Measurements from ENCODE around the gene IQSEC1. TPM values are rescaled to one million over a fixed set of nuclear protein-coding genes. Genes with fewer than 3 reads are reported as not detected.

IQSEC1 gene
- total and polyA plus RNA-seq, 9 of the 15 experiments (the other 6 are each of a cell fraction or from before 2014, with no cell fraction given), result 0.56 to 39.0 (median 6.8) TPM

GRCh38 chr3:13013151-13013561 lies 60.1 kb downstream of the IQSEC1 start (continued):
- TF ChIP-seq PRDM10 (IDR thresholded peaks at IDR 0.05; ENCODE audit: partially characterized antibody) (no peak), ZNF407 (IDR thresholded peaks at IDR 0.05; ENCODE audit: low read depth) (no peak), PRMT5 (CRISPR knock-in tag; IDR thresholded peaks at IDR 0.05) (no peak), USF1 (CRISPR knock-in tag; IDR thresholded peaks at IDR 0.05) (no peak), ZNF324 (CRISPR knock-in tag; IDR thresholded peaks at IDR 0.05) (no peak), TAF1 (IDR thresholded peaks at IDR 0.05; ENCODE audit: control insufficient read depth, extremely low read depth, insufficient read depth, low read length, severe bottlenecking) (no peak), SRF (CRISPR knock-in tag; IDR thresholded peaks at IDR 0.05) (no peak), WHSC1 (IDR thresholded peaks at IDR 0.05; ENCODE audit: low read length) (no peak), PHB (CRISPR knock-in tag; IDR thresholded peaks at IDR 0.05) (no peak), HNRNPK (IDR thresholded peaks at IDR 0.05; ENCODE audit: low read depth, low read length, poor library complexity, severe bottlenecking) (no peak), SAFB (IDR thresholded peaks at IDR 0.05; ENCODE audit: borderline replicate concordance, low read depth, low read length) (no peak), FOXK1 (CRISPR knock-in tag; IDR thresholded peaks at IDR 0.05; ENCODE audit: borderline replicate concordance) (no peak), MCM5 (IDR thresholded peaks at IDR 0.05; ENCODE audit: low read depth) (no peak), ETS1 (conservative IDR thresholded peaks at IDR 0.05; ENCODE audit: control insufficient read depth, low read depth, low read length) (no peak), ZNF717 (CRISPR knock-in tag; IDR thresholded peaks at IDR 0.05) (no peak)
